ENCODE results near the gene IFNLR1. TPM values are rescaled to one million over a fixed set of nuclear protein-coding genes. Genes with fewer than 3 reads are reported as not detected.
A peak's percentile ranks its signal among the peaks of the same experiment; 100 is the strongest.

IFNLR1 gene
- polyA plus RNA-seq, 1 donor (not counting 4 experiments of a cell fraction or from before 2014, with no cell fraction given) = 3.4 TPM

DNA sequence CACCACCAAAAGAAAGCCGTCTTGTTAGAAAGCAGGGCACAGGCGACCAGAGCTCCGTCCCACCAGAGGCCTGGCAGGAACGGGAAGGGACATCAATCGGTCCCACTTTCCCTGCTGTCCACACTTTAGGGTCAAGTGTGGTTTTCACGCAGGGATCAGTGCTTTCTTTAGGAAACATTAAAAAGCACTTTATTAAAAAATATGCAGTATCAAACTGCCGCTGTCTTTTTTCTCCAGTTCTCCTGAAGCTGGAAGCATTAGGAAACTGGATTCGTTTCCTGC lies 437 bp downstream of the IFNLR1 start:
- H3K27ac ChIP-seq (ENCODE audit: control insufficient read depth, insufficient read depth, low read length) = peak overlapping the region; percentile 76
- peak overlapping the region; percentile 51 to 76 (median 76) for H3K4me3 ChIP-seq (ENCODE audit: control insufficient read depth in 2 of 3, extremely low read depth in 1 of 3, insufficient read depth in 2 of 3, low read depth in 1 of 3, low read length in 3 of 3)
- no peaks in the 10 kb centered on the region for H4K20me1 ChIP-seq (ENCODE audit: control insufficient read depth, extremely low read depth, insufficient read depth, low read length)
- H3K9me1 ChIP-seq (ENCODE audit: control insufficient read depth, extremely low read depth, insufficient read depth, low read length) = no peaks in the 10 kb centered on the region
- FAIRE-seq (no peak), DNase-seq (ENCODE audit: low read depth, low spot score) (no peak)
- peak overlapping the region; percentile 81 for H2AFZ ChIP-seq (ENCODE audit: control insufficient read depth, low read length)
- dilution Hi-C loops (cut with MboI; ENCODE audit: extremely low pct_ligation_motif_present, low sequenced_read_pairs) = no loop called here
- no peaks in the 10 kb centered on the region for H3K27me3 ChIP-seq (ENCODE audit: control insufficient read depth, extremely low read depth, insufficient read depth, low read length)
- H3K79me2 ChIP-seq (ENCODE audit: control insufficient read depth, insufficient read depth, low read length) = no peaks in the 10 kb centered on the region
- TF ChIP-seq, protein P1, sequence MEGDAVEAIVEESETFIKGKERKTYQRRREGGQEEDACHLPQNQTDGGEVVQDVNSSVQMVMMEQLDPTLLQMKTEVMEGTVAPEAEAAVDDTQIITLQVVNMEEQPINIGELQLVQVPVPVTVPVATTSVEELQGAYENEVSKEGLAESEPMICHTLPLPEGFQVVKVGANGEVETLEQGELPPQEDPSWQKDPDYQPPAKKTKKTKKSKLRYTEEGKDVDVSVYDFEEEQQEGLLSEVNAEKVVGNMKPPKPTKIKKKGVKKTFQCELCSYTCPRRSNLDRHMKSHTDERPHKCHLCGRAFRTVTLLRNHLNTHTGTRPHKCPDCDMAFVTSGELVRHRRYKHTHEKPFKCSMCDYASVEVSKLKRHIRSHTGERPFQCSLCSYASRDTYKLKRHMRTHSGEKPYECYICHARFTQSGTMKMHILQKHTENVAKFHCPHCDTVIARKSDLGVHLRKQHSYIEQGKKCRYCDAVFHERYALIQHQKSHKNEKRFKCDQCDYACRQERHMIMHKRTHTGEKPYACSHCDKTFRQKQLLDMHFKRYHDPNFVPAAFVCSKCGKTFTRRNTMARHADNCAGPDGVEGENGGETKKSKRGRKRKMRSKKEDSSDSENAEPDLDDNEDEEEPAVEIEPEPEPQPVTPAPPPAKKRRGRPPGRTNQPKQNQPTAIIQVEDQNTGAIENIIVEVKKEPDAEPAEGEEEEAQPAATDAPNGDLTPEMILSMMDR (optimal IDR thresholded peaks at IDR 0.05 in 1 of 3, IDR thresholded peaks at IDR 0.05 in 1 of 3, conservative IDR thresholded peaks at IDR 0.05 in 1 of 3; ENCODE audit: extremely low read depth in 1 of 3, insufficient read depth in 2 of 3, low read length in 3 of 3) = no peak
- TF ChIP-seq EZH2 (IDR thresholded peaks at IDR 0.05; ENCODE audit: low read length) = no peak
- no peaks in the 10 kb centered on the region for H3K36me3 ChIP-seq (ENCODE audit: control insufficient read depth in 2 of 2, extremely low read depth in 1 of 2, insufficient read depth in 2 of 2, low read length in 2 of 2)
- H3K9me3 ChIP-seq (ENCODE audit: control insufficient read depth, low read depth, low read length) = no peaks in the 10 kb centered on the region
- H3K4me2 ChIP-seq (ENCODE audit: control insufficient read depth, extremely low read depth, insufficient read depth, low read depth, low read length) = peak overlapping the region; percentile 99
- peak overlapping the region; percentile 80 for H3K9ac ChIP-seq (ENCODE audit: control insufficient read depth, extremely low read depth, insufficient read depth, low read length)
- peaks cover 40% of the 10 kb centered on the region for H3K4me1 ChIP-seq (ENCODE audit: control insufficient read depth, extremely low read depth, insufficient read depth, low read length)

DNA sequence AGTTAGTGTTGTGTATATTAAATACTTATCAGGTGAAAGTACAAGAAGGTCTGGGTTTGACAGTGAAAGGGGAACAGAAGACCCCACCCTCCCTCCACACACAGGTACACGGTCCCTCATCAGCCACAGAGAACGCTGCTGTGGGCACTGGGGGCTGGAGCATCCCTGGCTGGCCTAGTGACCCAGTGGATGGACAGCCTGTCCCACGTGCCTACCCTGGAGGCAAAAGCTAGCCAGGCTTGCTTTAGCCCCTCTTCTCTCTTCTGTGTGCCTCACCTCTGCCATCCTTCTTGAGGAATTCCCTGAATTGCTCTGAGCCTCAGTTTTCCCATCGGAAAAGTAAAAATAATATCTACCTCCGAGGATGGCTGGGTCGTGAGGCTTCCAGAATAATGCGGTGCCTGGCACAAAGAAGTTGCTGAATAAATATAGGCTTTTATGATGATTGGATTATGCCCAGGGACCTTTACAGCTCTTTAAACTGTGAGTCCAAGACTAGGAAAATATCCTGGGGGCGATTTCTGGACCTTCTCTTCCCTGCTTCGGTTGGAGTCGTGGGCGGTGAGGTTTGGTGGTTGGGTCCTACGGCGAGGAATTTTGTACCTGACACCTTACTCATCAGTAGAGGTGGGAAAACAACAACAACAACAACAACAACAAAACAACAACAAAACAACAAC lies 918 bp downstream of the IFNLR1 start:
- H2AFZ ChIP-seq (ENCODE audit: control insufficient read depth, low read length) = peak overlapping the region; percentile 81
- H3K79me2 ChIP-seq (ENCODE audit: control insufficient read depth, insufficient read depth, low read length) = no peaks in the 10 kb centered on the region
- peak overlapping the region; percentile 99 for H3K4me2 ChIP-seq (ENCODE audit: control insufficient read depth, extremely low read depth, insufficient read depth, low read depth, low read length)
- DNase-seq (ENCODE audit: low read depth, low spot score) = no peak
- no peaks in the 10 kb centered on the region for H3K9me1 ChIP-seq (ENCODE audit: control insufficient read depth, extremely low read depth, insufficient read depth, low read length)
- no peaks in the 10 kb centered on the region for H3K36me3 ChIP-seq (ENCODE audit: control insufficient read depth in 2 of 2, extremely low read depth in 1 of 2, insufficient read depth in 2 of 2, low read length in 2 of 2)
- H3K4me3 ChIP-seq (ENCODE audit: control insufficient read depth in 2 of 3, extremely low read depth in 1 of 3, insufficient read depth in 2 of 3, low read depth in 1 of 3, low read length in 3 of 3) = peak overlapping the region; percentile 51 to 76 (median 76)
- H3K9ac ChIP-seq (ENCODE audit: control insufficient read depth, extremely low read depth, insufficient read depth, low read length) = peak overlapping the region; percentile 80
- H4K20me1 ChIP-seq (ENCODE audit: control insufficient read depth, extremely low read depth, insufficient read depth, low read length) = no peaks in the 10 kb centered on the region
- H3K9me3 ChIP-seq (ENCODE audit: control insufficient read depth, low read depth, low read length) = no peaks in the 10 kb centered on the region
- peaks cover 36% of the 10 kb centered on the region for H3K4me1 ChIP-seq (ENCODE audit: control insufficient read depth, extremely low read depth, insufficient read depth, low read length)
- FAIRE-seq = no peak
- peak overlapping the region; percentile 76 for H3K27ac ChIP-seq (ENCODE audit: control insufficient read depth, insufficient read depth, low read length)
- no peaks in the 10 kb centered on the region for H3K27me3 ChIP-seq (ENCODE audit: control insufficient read depth, extremely low read depth, insufficient read depth, low read length)
- TF ChIP-seq EZH2 (IDR thresholded peaks at IDR 0.05; ENCODE audit: low read length) = no peak
- TF ChIP-seq, protein P1 (optimal IDR thresholded peaks at IDR 0.05 in 1 of 3, IDR thresholded peaks at IDR 0.05 in 1 of 3, conservative IDR thresholded peaks at IDR 0.05 in 1 of 3; ENCODE audit: extremely low read depth in 1 of 3, insufficient read depth in 2 of 3, low read length in 3 of 3) = no peak
- dilution Hi-C loops (cut with MboI; ENCODE audit: extremely low pct_ligation_motif_present, low sequenced_read_pairs) = no loop called here
